HG03103 (cell line): ENCODE data around the gene WDFY4.

Source experiments
- ATAC-seq: cut with Tn5 transposase; IDR thresholded peaks from one replicate; pipeline ENCODE4 v1.9.1; 2021; ENCODE audit warnings: low read depth; ENCODE audit not compliant: unreplicated experiment

Gene WDFY4

GRCh38 chr10:48740015-48740707, 55.5 kb downstream of the WDFY4 start:
- ATAC-seq, result no peak

DNA sequence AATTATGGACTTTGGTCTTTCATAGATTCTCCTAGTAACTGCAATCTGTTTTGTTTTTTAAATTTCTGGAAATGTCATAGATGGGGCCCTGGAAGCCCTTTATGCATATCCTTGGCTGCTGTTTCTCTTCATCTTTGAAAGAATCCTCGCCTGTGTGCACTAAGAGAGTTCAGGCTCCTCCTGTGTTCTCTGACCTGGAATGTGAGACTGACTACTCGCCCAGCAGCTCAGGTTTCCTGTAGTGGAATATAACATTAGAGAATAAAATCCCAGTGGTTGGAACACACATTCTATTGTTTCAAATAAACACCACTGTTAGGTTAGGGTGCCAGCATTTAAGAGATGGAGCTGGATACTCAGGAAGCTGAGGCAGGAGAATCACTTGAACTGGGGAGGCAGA, 56.3 kb downstream of the WDFY4 start:
- no peak for ATAC-seq

GRCh38 chr10:48742891-48743860, 58.5 kb downstream of the WDFY4 start:
- ATAC-seq, result no peak

GRCh38 chr10:48744587-48744986, 59.9 kb downstream of the WDFY4 start:
- no peak for ATAC-seq

DNA sequence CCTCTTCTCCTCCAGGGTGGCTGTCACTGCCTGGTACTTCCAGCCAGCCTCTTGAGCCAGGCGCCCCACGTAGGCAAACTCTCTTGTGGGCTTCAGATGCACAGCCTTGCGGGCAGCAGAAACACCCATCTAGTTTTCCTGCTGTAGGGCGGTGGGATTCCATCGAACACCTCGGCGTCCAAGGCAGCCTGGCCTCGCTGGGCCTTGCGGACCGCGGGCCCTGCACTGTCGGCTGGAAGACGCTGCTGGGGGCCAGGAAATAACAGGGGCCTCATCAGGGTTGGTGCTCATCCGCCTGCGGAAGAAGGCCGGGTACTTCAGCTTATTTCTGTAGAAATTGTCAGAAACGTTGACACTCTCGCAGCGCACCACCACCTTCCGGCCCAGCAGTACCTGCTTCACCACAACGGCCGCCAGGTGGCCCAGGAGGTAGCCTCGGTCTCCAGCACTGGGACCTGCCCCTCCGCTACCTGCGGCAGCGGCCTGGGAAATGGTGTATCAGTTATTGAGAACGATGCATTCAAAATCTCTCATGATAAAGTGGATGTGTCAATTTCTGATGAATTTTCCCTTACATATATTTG, 61.1 kb downstream of the WDFY4 start:
- ATAC-seq, result no peak

DNA sequence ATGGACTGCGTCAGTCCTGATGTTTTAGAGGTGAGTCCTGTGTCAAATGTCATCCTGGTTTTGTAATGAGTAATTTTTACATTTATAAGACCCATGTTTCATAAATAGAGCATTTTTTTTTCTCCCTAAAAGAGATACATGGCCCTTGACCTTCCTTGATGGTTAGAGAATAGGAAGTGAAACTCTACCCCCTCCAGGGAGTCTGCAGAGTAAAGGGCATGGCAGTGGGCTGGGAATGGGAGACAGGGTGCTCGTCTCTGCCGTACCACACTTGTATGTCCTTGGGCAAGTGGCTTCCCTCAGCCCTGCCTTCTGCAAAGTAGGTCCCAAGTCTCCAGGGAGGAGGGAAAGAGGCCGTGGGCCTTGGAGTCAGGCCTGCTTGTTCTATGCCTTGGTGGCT, 63.9 kb downstream of the WDFY4 start:
- no peak for ATAC-seq

GRCh38 chr10:48749254-48749787, 64.6 kb downstream of the WDFY4 start:
- no peak for ATAC-seq

- no peak for ATAC-seq
Observed at GRCh38 chr10:48750019-48750418, 65.3 kb downstream of the WDFY4 start.

DNA sequence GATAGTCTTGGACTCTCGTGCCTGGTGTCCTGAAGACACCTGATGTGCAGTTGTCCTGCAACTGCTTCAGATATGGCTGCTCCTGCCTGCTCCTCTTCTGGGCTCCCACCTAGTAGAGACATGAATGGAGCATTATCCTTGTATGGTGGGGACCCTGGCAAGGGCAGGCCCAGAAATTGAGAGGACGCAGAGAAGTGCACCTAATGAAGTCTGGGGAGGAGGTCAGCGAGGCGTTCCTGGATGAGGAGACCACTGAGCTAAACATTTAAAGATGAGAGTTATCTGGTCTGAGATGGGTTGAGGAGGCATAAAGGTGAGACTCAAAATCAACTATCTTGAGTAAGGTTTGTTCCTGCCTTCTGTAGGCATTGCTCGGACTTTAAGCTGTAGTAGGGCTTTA, 66.3 kb downstream of the WDFY4 start:
- ATAC-seq, result no peak

DNA sequence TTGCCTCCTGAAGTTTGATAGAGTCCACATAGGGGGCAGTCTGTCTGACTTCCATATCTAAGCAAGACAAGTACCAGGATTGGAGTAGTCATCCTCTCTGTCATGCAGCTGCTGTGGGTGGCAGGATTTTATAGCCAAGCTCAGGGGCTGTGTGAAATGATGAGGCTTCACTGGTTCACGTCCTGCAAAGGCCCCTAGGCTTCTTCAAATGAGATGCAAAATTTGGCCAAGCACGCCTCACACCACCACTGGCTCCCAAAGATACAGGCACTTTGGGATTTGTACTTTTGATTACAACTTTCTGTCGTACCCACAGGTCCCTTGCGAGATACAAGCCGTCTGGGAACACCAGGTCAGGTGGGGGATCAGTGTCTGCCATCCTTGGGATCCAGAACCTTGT, 67.1 kb downstream of the WDFY4 start:
- ATAC-seq, result no peak

- no peak for ATAC-seq
Observed at GRCh38 chr10:48758411-48758810, 73.7 kb downstream of the WDFY4 start.

DNA sequence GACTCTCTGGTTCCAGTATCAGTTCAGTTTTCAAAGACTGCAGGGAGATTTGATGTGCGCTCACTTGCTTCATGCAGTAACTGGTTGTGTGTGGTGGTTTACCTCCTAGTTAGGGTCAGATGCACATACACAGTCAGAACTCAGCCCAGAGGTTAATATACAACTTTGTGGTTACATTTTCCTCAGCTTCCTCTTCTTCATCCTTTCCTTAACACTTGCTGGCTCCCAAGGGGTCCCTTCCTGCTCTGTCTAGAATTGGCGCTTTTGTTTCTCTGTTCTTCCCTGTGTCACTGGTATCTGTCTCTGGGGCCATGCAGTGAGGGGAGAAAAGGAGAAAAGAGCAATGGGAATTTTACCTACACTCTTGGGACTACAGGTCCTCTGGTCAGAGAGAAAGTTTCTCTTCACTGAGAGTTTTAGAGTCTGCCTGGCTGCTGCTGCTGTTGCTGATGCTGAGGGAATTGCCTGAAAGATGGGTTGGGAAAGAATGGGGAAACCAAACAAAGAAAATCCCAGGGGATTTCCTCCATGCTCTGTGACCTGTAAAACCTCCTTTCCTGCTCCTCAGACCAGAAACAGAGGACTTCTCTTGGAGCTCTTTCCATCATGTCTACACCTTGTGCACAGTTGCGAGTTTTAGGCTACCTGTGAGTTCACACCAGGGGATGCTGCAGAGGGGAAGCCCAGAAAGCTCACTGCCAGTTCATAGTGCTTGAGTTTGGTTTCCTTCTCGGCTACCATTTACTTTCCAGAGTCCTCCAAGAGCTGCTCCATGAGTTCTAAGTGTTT, 74.6 kb downstream of the WDFY4 start:
- ATAC-seq, result peak; percentile 82

DNA sequence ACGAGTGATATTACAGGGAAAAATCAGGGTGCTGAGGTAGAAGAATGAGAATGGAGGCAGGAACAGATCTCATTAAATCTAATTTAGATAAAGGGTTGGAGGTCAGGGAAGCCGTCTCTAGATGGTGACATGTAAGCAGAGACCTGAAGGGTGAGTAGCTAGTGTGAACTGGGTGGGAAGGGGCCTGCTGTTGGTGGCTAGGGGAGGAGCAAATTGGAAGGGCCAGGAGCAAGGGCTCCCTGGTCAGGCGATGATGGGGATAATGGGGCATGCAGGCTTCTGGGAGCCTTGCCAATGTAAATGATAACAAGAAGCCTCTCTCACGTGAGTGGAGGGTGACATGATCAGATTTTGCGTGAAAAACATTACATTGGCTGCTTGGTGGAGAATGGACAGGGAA, 76.3 kb downstream of the WDFY4 start:
- no peak for ATAC-seq

GRCh38 chr10:48762064-48763042, 77.7 kb downstream of the WDFY4 start:
- ATAC-seq, result no peak

DNA sequence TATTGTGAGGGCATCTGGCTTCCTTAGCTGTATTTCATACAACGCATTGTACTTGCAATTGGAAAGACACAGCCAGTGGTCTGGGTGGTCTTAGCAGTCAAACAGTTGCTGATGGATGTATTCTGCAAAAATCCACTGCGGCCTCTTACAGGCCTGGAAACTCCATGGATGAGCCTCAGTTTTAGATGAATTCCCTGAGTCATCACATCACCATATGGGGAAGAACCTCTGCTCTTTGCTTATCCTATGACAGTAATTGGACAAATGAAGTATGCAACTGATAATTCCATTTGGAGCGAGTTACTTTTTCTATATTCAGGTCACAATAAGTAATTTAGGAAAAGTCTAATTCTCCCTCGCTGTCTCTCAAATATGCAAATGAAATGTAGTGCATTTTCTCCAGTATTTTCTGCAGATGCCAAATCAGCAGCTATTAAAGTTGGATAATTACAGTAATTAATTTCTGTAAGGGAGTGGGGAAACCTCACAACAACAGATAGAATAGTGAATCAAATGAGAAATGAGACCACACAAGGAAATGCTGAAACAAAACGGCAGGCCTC, 78.8 kb downstream of the WDFY4 start:
- no peak for ATAC-seq

DNA sequence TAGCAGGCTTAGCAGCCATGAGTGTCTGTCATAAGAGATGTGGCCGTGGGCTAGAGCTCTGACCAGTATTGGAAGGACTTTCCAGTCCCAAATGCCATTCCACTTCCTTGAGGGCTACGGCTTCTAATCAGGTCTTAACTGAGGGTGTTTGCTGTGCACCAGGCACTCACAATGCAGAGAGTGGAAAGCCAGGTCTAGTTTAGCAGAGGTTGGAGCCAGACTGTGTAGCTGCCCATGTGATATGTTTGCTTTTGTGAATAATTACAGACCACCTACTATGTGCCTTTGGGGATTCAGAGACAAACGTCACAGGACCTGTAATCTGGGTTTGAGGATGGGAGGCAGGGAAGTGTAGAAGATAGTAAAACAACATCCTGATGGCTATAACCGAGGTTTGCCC, 79.8 kb downstream of the WDFY4 start:
- no peak for ATAC-seq

- no peak for ATAC-seq
Observed at GRCh38 chr10:48765039-48765438, 80.4 kb downstream of the WDFY4 start.

- no peak for ATAC-seq
Observed at GRCh38 chr10:48765527-48765926, 80.9 kb downstream of the WDFY4 start.
